HG03521 (cell line): Measurements from ENCODE around the gene SPA17.

Source experiments
- ATAC-seq: cut with Tn5 transposase; IDR thresholded peaks from one replicate; pipeline ENCODE4 v1.9.1; 2021; ENCODE audit warnings: mild to moderate bottlenecking, moderate library complexity; ENCODE audit not compliant: unreplicated experiment

The SPA17 gene

GRCh38 chr11:124722176-124722575 is 48.5 kb downstream of the SPA17 start:
- no peak for ATAC-seq

- ATAC-seq: peak; percentile 85
These were observed 51.4 kb downstream of the SPA17 start for GRCh38 chr11:124724979-124725718.

- ATAC-seq: no peak
These were observed 52.0 kb downstream of the SPA17 start for GRCh38 chr11:124725719-124726105.

GRCh38 chr11:124727474-124727873 is 53.8 kb downstream of the SPA17 start:
- no peak for ATAC-seq

- ATAC-seq: no peak
These were observed 54.4 kb downstream of the SPA17 start for GRCh38 chr11:124728134-124728533.

- ATAC-seq: no peak
These were observed 55.9 kb downstream of the SPA17 start for GRCh38 chr11:124729571-124729970.

- no peak for ATAC-seq
These were observed 58.5 kb downstream of the SPA17 start for GRCh38 chr11:124732230-124732629.

GRCh38 chr11:124736736-124737135 is 63.0 kb downstream of the SPA17 start:
- ATAC-seq: no peak

GRCh38 chr11:124737638-124738305 is 64.1 kb downstream of the SPA17 start:
- no peak for ATAC-seq

GRCh38 chr11:124738713-124739478 is 65.2 kb downstream of the SPA17 start:
- no peak for ATAC-seq

GRCh38 chr11:124739479-124740276 is 66.0 kb downstream of the SPA17 start, which contains the start of gene NRGN:
Gene NRGN (plus strand): TSS chr11:124739942. CDS start chr11:124740085, 143 bp downstream.
- peak; percentile 99 for ATAC-seq

- peak; percentile 37 for ATAC-seq
These were observed 66.7 kb downstream of the SPA17 start for GRCh38 chr11:124740277-124740882.

GRCh38 chr11:124742555-124742954 is 68.9 kb downstream of the SPA17 start:
- no peak for ATAC-seq

- no peak for ATAC-seq
These were observed 69.3 kb downstream of the SPA17 start for GRCh38 chr11:124743050-124743449.

GRCh38 chr11:124745270-124745834 is 71.6 kb downstream of the SPA17 start:
- ATAC-seq: no peak

- ATAC-seq: peak; percentile 17
These were observed 72.3 kb downstream of the SPA17 start for GRCh38 chr11:124745835-124746620.

GRCh38 chr11:124746621-124747243 is 73.0 kb downstream of the SPA17 start:
- ATAC-seq: peak; percentile 89
